Measurements from ENCODE around the gene SEZ6L2. TPM values are rescaled to one million over a fixed set of nuclear protein-coding genes. Genes with fewer than 3 reads are reported as not detected.
A peak's percentile ranks its signal among the peaks of the same experiment; 100 is the strongest.

SEZ6L2 gene
- total and polyA plus RNA-seq, 9 of the 15 experiments (the other 6 are each of a cell fraction or from before 2014, with no cell fraction given) = 0.10 to 2.1 (median 0.72) TPM

- TF ChIP-seq CEBPG (CRISPR knock-in tag; IDR thresholded peaks at IDR 0.05) (no peak), CEBPG (tag; conservative IDR thresholded peaks at IDR 0.05 in 1 of 2, IDR thresholded peaks at IDR 0.05 in 1 of 2) (no peak), JUND (IDR thresholded peaks at IDR 0.05; ENCODE audit: borderline replicate concordance, low read depth, low read length) (no peak), JUND (tag; IDR thresholded peaks at IDR 0.05; ENCODE audit: borderline replicate concordance, low read depth, low read length) (no peak), SAFB2 (IDR thresholded peaks at IDR 0.05; ENCODE audit: borderline replicate concordance, low read depth, low read length, severe bottlenecking) (no peak), ZNF140 (CRISPR knock-in tag; IDR thresholded peaks at IDR 0.05) (no peak), RAD51 (IDR thresholded peaks at IDR 0.05; ENCODE audit: borderline replicate concordance, low read depth) (peak; percentile 83; the same call in 1 of the 2 replicates), ZBTB40 (IDR thresholded peaks at IDR 0.05) (no peak), ZBTB40 (CRISPR knock-in tag; IDR thresholded peaks at IDR 0.05) (no peak), MEF2D (tag; conservative IDR thresholded peaks at IDR 0.05; ENCODE audit: low read depth) (no peak), PKNOX1 (IDR thresholded peaks at IDR 0.05) (peak; percentile 47; the same call in 1 of the 2 replicates), RHOXF2B (CRISPR knock-in tag; conservative IDR thresholded peaks at IDR 0.05) (no peak), ZNF124 (CRISPR knock-in tag; IDR thresholded peaks at IDR 0.05) (no peak), NFYB (IDR thresholded peaks at IDR 0.05; ENCODE audit: extremely low read depth, insufficient read length) (peak; percentile 57), USF1 (CRISPR knock-in tag; IDR thresholded peaks at IDR 0.05) (peak; percentile 91), BRD4 (IDR thresholded peaks at IDR 0.05) (no peak), RBM25 (IDR thresholded peaks at IDR 0.05; ENCODE audit: low read depth, low read length, severe bottlenecking) (peak; percentile 21), HMGN3 (IDR thresholded peaks at IDR 0.05; ENCODE audit: borderline replicate concordance, extremely low read depth, insufficient read length, low read depth, low read length) (no peak), SIN3B (IDR thresholded peaks at IDR 0.05; ENCODE audit: low read depth) (no peak), CBFA2T2 (conservative IDR thresholded peaks at IDR 0.05) (0 out of 2 replicates have a peak, but pooled peaks have one; percentile 21)
Measured at GRCh38 chr16:29883987-29884386, 15.4 kb downstream of the SEZ6L2 start (continued).

Data from K562 (cell line).